HG03432 (cell line): Measurements from ENCODE around the gene TNFRSF1A.

Source experiments
- ATAC-seq: cut with Tn5 transposase; IDR thresholded peaks from one replicate; pipeline ENCODE4 v1.9.1; 2021; ENCODE audit warnings: mild to moderate bottlenecking, moderate library complexity; ENCODE audit not compliant: unreplicated experiment

Gene TNFRSF1A

DNA sequence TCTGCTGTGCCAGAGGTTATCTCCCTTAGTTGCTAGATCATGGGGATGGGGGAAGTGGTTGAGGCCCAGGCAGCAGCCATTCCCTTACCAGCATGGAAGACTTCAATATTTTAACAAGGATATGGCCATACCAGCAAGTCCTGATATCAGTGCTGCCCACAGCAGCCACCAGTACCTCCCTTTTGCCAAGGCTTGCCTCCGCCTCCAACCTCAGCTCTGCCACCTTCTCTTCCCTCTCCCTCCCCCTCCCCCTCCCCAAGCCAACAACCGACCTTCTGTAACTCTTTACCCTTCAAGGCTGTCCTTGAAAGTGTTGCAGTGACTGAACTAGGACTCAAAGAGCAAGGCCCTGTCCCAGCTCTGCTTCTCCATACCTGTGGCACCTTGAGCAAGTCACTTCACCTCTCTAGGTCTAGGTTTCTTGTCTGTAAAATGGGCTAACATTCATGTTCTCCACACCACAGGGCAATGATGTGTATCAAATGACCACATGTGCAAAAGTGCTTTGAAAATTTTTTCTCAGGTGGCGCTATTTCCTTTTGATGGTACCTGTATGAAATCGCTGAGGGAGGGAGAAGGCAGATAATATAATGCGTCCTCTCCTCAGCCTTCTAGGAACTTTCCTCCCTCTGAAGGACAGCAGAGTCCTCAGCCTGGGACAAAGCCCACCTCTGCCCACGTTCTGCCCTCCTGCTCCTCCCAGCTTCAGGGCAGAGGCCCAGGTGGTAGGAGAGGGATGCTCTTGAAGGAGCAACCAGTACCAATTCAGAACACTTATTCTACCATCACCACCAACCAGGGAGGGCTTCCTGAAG, 16.7 kb downstream of the TNFRSF1A start:
- ATAC-seq, result no peak

DNA sequence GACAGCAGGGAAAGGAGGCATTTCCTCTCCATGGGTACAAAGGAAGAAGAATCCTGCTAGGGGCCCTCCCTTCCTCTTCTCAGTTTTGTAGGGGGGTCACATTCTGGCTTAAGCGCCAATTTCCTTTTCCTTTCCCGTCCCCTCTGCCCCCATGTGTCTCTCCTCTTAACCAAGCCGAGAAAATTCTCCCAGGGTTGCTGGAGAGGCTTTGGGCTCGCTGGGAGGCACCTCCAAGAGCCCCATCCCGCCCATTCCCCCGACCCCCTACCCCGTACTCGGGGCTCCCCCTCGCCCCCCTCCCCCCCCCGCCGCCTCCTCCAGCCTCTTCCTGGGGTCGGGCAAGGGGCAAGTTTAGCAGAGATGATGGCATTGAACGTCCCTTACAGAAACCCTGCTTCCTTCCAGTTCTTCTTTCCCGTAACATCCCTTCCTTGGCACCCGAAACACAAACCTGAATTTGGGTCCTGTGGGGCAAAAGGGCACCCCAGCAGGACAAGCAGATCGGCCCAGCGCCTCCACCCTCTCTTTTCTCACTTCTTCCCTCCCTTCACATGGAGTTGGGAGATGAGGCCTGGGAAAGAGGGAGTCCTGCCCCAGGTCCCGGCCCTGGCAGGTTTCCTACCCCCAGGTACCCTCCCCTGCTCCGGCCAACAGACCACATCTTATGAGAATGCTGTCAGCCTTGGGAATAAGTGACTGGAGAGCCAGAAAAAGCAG, 17.7 kb downstream of the TNFRSF1A start:
- no peak for ATAC-seq

DNA sequence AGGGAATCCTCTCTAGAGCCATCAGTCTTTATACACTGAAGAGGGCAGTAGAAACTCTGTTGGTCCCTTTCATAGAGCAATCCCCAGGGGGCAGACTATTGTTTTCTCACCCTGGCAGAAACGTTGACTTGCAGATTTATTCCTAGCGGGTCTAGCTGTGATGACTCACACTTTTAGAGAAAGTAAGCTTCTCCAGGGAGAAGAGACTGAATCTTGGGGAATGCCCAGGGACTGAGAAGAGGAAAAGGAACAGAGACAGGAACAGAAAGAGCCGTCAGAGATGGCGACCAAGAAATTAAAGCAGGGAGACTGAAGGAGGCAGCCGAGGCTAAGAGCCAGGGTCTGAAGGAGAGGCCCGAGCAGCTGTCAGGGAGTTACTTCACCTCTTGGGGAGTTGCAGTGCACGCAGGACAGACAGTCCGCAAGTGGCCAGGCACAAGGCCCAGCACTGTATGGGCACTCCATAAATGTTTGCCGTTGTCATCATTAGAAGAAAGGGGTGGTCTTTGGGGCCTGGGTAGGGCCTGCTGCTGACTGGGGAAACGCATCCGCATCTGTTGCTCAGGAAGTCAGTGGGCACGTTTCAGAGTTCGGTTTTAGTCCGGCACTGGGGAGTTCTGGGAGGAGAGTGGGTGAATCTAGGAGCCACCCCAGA, 18.4 kb downstream of the TNFRSF1A start:
- ATAC-seq, result peak; percentile 76

DNA sequence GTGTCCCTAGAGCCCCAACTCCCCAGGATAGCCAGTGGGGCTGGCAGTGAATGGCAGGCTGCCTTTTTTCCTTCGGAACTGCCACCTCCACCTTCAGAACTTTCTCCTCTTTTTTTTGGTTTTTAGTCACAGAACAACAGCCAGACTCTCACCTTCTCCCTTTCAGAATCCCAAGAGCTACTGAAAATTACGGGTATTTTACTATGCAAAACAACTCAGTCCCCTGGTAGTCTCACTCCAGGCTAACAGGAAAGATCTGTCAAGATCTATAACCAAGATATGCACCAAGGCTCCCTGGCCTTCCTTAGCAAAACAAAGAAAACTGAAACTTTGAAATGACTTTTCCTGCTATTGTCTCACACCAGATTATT, 18.9 kb downstream of the TNFRSF1A start:
- ATAC-seq, result peak; percentile 34

DNA sequence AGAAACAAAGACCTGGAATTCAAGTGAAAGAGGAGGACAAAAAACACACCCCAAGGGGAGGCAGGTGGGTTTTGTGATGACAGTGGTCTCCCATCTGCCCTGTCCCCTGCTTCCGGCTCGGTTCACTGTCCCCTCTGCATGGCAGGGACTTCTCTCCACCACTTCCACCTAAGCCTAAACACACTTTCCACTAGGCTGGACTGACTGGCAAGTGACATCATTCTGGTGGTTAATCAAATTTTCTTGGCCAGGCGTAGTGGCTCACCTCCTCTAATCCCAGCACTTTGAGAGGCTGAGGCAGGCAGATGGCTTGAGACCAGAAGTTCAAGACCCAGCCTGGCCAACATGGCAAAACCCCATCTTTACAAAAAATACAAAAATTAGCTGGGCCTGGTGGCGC, 19.5 kb downstream of the TNFRSF1A start:
- no peak for ATAC-seq

DNA sequence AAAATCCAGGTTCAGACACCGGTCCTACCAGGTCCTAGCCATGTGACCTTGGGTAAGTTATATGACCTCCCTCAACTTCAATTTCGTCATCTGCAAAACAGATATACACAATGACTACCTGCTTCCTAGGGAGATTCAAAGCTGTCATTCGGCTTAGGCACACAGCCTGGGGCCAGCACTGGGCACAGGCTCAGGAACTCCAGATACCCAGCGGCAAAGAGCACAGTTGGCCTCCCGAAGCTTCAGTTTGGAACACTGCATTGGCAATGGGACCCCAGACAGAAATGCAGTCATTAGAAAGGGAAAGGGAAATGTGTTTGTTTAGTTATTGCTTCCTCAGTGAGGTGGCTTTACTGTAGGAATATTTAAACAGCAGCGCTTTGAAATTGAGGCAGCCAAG, 20.0 kb downstream of the TNFRSF1A start:
- no peak for ATAC-seq

DNA sequence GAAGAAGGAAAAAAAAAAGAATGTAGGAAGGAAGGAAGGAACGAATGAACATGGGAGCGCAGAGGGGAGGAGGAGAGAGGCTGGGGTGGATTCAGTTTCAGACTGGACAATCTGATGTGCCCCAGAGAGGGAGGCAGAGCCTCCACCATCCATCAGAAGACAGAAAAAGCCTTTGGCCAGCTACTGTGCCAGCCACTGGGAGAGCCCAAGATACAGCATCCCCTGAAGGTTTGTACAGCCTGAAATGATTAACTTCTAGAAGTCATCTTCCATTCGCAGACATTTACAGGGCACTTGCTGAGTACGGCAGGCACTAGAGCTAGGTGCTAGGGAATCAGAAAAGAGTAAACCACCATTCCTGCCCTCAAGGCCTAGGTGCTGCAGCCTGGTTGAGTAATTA, 22.4 kb downstream of the TNFRSF1A start:
- ATAC-seq, result no peak

DNA sequence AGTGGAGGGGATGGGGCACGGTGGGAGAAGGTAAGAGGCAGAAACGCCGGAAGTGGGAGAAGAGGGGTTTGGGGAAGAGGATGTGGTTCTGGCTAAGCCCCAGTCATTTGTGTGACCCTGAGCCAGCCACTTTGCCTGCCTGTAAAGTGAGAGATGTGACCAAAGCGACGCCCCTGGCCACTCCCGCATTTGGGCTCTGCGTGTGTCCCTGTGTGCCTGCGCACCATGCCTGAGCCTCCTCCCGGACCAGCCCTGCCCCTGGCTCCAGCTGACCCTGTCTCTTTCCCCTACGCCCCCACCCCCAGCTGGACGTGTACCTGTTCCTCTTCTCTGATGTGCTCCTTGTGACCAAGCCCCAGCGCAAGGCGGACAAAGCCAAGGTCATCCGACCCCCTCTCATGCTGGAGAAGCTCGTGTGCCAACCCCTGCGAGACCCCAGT, 23.4 kb downstream of the TNFRSF1A start:
- ATAC-seq, result no peak

DNA sequence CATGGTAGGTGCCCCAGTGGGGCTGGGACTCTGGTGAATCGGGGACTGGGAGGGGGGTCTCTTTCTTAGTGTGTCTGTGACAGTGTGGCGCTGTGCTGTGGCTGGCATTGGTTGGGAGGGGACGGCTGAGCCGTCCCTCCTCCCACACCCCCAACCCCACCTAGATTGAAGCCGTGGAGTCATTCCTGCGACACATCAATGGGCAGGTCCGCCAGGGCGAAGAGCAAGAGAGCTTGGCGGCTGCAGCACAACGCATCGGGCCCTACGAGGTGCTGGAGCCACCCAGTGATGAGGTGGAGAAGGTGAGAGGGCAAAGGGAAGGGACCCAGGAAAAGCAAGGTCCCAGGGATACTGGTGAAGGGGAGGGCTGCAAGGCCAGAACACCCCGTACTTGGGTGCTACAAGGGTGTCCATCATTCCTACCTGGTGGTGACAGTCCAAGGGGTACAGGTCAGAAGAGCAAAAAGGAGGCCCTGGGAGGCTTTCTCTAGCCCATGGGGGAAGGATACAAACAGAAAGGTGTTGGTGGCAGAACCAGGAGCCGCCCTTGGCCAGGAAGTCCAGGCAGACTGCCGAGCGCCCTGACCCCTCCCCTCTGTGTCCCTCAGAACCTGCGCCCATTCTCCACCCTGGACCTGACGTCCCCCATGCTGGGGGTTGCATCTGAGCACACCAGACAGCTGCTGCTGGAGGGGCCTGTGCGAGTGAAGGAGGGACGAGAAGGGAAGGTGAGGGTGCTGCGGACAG, 24.0 kb downstream of the TNFRSF1A start:
- ATAC-seq, result no peak

DNA sequence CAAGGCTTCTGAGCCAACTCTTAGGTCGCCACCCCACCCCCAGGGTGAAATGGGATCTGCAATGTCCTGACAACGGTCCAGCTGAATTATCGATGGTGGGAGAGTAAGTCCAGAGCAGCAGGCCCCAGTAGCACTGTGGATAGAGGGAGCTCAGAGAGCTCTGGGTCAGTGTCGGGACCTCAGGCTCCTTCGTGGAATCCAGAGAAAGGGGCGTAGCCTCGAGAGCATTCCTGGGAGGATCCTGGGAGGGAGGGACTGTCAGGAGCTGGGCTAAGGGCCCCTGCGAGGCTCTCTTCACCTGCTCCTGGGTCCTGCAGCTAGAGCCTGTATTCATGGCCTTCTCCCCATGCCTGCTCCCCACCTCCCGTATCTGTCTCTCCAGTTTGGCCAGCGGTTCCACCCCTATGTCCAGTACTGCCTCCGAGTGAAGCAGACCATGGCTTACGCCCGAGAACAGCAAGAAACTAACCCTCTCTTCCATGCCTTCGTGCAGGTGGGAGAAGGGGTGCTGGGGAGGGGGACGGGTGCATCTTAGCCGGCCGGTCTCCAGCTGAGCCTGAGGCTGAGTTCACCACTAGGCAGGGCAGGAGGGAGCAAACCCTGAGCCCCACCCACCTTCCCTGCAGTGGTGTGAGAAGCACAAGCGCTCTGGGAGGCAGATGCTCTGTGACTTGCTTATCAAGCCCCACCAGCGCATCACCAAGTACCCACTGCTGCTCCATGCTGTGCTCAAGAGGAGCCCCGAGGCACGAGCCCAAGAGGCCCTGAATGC, 24.8 kb downstream of the TNFRSF1A start:
- ATAC-seq, result no peak

DNA sequence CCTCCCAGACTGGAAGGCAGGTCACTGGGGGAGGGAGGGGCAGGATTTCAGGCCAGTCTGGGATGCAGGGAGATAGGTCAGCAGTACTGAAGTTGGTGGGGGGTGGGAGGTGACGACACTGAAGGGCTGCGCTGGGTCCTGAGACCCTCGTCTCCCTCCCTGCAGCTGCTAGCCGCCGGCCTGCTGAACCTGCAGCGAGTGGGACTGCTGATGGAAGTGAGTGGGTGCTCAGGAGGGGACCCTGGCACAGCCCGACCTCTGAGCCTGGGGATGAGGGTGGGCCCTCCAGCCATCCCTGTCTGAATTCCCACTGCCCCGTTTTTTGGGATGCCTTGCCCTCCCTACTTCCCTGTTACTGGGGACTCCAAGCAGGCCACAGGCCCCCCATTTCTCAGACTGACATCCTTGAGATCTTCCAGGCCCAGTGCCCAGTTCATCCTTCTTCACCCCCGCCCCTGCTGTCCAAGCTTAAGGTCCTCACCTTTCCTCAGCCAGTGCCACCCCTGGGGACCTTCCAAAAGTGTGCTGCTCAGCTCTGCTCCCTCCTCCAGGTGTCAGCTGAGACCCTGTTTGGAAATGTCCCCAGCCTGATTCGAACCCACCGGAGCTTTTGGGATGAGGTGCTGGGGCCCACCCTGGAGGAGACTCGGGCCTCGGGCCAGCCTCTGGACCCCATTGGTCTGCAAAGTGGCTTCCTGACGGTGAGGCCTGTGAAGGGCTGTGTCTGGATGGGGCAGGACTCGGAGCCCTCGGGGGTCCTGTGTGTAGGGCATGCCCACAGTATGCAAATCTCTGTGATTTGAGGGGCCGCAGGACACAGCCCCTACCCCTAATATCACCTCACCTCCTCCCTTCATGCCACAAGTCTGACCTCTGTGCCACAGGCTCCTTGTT, 25.9 kb downstream of the TNFRSF1A start:
- ATAC-seq, result no peak

DNA sequence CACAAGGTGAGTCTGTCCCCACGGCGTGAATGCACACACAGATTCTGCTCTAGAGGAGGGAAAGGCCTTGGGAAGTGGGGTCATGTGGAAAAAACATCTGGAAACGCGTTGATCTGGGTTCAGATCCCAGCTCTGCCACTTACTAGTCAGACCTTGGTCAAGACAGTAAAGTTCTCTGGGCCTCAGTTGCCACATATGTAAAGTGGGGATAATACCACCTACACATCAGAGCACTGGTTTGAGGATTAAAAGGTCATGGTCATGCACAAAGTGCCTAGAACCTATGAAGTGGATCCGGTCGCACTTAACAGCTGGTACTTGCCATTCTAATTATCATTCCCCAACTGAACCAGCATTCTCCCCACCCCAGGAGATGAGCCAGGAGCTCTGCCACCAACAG, 26.7 kb downstream of the TNFRSF1A start:
- no peak for ATAC-seq

DNA sequence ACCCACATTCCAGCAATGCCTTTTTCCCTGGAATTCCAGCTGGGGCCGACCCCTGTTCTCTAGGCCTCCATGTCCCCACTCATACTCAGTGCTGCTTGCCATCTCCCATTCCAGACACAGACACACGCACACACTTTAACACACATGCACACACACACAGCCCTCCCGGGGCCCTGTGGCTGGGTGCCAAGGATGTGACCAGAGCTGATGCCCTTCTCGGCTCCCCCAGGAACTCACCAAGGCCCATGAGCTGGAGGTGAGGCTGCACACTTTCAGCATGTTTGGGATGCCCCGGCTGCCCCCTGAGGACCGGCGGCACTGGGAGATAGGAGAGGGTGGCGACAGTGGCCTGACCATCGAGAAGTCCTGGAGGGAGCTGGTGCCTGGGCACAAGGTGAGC, 27.1 kb downstream of the TNFRSF1A start:
- no peak for ATAC-seq

DNA sequence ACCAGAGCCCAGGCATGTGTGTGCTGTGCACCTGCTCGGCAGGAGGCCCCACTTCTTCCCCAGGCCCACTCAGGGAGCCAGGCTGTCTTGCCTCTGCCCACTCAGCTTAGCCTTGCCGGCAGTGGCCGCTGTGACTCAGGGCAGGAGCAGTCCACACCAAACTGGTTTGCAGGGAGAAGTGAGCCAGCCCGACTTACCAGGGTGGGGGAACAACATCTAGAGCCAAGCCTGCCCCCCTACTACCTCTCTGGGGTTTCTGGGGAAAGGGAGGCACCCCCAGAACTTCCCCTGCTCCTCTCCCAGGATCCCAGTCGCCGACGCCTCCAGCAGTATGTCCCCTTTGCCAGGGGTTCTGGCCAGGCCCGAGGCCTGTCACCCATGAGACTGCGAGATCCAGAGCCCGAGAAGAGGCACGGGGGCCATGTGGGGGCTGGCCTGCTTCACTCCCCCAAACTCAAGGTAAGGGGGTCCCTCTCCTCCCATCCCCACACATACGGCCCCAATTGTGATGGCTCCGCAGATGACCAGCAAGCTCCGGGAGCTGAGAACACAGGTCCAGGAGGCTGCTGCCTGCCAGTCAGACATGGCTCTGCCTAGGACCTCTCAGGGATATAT, 28.4 kb downstream of the TNFRSF1A start:
- peak; percentile 15 for ATAC-seq

DNA sequence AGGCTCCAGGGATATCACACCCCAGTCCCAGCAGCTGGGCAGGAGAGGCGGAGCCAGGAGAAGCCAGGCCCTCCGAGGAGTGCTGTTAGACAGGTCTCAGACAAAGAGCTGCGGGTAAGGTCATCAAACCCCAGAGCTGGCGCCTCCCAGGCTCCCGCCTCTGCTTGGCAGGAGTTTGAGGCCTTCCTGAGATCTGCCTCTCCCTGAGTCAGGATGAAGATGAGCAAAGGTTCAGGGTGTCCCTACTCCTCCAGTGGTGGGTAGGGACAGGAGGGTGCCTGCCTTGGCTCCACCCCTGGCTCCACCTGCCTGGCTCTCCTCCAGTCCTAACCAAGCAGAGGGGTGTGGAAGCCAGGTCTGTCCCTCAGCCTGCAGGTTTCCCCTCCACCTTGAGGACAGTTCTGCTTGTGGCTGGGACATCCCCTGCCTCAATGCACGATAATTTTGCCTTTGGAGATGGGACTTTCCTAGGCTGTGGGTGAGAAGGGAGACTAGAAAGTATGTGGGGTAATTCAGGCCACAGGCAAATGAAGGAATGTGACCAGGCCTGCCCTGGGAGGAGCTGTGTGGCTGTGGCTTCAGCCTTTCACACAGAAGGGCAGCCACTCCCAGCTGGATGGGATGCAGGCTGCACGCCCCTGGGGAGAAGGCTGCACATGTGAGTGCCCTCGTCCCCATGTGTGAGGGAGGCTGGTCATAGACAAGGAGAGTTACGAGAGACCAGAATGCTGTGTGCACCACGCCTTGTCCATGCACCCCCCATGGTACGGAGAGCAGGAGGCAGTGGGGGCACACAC, 29.1 kb downstream of the TNFRSF1A start:
- peak; percentile 74 for ATAC-seq

DNA sequence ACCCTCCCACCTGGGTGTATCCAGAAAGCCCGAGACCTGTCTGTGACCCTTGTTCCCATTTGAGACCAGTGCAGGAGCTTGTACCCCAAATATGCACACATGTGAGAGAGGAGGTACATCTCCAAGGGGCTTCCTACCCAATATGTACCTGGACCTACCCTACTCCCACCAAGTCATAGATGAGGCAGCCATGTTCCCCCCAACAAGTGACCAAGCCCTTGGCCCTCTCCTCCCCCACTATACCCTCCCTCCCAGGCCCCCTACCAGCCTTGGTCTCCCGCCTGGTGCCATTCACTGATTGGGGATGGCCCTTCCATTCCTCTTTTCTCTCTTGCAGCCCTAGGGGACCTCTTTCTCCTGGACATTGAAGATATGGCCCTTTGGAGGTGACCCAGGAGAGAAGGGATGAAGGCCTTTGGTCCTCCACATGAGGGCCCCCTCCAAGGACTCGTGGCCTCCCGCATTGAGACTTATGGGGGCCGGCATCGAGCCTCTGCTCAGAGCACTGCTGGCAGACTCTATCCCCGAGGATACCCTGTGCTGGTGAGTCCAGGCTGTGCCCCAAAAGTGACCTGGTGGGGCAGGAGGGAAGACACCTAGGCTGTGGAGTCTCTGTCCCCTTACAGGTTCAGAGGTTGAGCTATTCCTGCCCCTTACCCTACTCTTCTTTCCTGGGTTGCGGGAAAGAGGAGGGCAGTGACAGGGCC, 29.9 kb downstream of the TNFRSF1A start:
- no peak for ATAC-seq

DNA sequence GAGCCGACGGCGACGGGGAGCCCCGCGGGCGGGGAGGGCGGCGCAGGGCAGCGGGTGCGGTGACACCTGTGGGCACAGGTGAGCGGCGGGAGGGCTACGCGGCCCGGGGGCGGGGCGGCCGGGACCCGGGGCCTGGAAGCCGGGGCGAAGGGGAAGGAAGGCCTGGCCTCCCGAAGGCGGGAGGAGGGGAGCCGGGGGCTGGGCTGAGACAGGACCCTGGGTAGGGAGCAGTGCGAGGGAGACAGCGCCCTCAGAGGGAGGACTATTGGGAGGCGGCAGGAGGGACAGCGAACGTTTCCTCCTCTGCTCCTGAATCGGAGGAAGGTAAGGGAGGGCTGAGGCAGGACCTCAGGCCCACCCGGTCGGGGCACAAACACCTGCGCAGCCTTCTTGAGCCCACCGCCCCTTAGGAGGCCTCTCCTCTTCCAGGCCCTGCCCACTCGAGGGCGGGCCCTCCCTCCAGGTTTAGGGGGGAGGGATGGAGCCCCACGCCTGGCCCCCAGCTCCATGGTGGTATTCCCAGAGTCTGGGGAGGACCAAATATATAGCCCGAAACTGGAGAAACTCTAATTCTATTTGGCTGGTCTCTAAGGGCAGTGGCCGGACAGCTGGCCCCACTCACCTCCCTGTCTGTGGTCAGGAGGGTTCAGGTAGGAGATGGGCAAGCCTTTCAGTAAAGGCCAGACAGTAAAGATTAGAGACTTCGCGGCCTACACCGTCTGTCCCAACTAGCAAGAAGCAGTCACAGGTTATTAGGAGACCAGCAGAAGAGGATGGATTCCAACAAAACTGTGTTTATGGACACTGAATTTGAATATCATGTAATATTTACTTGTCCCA, 30.9 kb downstream of the TNFRSF1A start:
- ATAC-seq, result no peak
